ENCODE measurements around the gene MAP2.

- TF ChIP-seq HDAC2 (IDR thresholded peaks at IDR 0.05) = no peak
- no peak for TF ChIP-seq CTCF (IDR thresholded peaks at IDR 0.05 in 2 of 3, conservative IDR thresholded peaks at IDR 0.05 in 1 of 3; ENCODE audit: control insufficient read depth in 2 of 3, extremely low read depth in 1 of 3, insufficient read depth in 1 of 3, low read depth in 3 of 3, low read length in 3 of 3)
- TF ChIP-seq ATF2 (IDR thresholded peaks at IDR 0.05; ENCODE audit: low read length) = no peak
- no peak for TF ChIP-seq RCOR1 (conservative IDR thresholded peaks at IDR 0.05; ENCODE audit: low read depth, low read length)
- TF ChIP-seq ZSCAN29 (IDR thresholded peaks at IDR 0.05) = no peak
- TF ChIP-seq TCF12 (IDR thresholded peaks at IDR 0.05; ENCODE audit: low read depth, low read length) = no peak
- TF ChIP-seq PBX3 (IDR thresholded peaks at IDR 0.05; ENCODE audit: insufficient replicate concordance, low read depth, low read length) = no peak
- TF ChIP-seq E4F1 (IDR thresholded peaks at IDR 0.05; ENCODE audit: borderline replicate concordance, partially characterized antibody) = no peak
- no peak for TF ChIP-seq ASH2L (IDR thresholded peaks at IDR 0.05; ENCODE audit: borderline replicate concordance, low read depth)
- no peak for TF ChIP-seq YY1 (IDR thresholded peaks at IDR 0.05; ENCODE audit: low read depth, low read length)
- no peak for TF ChIP-seq EP300 (IDR thresholded peaks at IDR 0.05; ENCODE audit: borderline replicate concordance in 1 of 2, control insufficient read depth in 1 of 2, low read depth in 2 of 2, low read length in 2 of 2)
Measured at GRCh38 chr2:209422191-209422754, 1.6 kb upstream of the MAP2 start.

All from GM12878 (cell line).